ENCODE results near the gene MED13L.

DNA sequence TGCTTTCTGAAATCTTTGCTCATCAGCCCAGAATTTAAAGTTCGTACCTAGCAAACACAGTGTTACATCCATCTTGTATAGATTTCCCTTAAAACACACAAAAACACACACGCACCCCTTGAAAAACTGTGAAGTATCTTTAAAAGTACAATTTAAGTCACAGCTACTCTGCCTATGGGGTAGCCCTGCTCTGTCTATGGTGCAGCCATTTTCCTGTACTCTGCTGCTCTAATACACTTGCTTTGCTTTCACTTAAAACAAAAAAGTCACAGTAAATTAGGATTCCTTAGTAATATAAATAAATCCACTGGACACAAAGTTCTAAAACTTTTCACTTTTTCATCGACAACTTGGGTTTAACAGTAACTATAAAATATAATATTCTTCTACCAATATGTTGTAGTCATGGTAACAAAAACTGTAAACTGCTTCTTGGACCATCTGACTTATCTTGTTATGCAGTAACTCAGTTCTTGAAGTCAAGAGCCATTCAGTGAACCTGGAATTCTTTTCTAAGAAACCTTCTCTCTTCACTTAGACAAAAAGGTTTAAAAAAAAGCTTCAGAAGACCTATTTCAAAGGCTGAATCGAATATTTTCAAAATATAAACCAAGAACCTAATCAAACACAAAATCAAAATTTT, 63.5 kb downstream of the MED13L start:
- TF ChIP-seq EZH2phosphoT487 (IDR thresholded peaks at IDR 0.05; ENCODE audit: borderline replicate concordance, low read depth, low read length) = no peak
- TF ChIP-seq CTCF (conservative IDR thresholded peaks at IDR 0.05; ENCODE audit: low read length) = no peak

Measured in OCI-LY7 (cell line).